ENCODE data around the gene SCRN3.

Gene SCRN3

DNA sequence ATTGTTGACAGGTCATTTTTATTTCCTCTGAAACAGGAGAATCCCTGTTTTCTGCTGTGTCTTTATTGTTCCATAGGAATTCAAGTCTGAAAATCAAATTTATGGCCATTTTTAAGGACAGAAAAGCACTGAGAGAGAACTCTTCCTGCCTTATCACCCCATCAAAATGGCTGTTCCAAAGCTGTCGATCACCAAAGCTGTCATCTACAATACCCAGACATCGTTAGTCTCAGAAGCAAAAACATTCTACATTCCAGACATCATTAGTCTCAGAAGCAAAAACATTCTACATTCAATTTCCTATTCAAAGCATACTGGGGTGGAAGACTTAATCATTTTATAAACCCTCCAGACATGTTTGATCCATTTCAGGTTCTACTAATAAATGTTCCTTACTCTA lies 44.4 kb downstream of the SCRN3 start:
- H3K4me3 ChIP-seq (ENCODE audit: low read depth, low read length) = no peak overlapping the region
- no peak for DNase-seq (ENCODE audit: low read depth)
- TF ChIP-seq, protein P1, sequence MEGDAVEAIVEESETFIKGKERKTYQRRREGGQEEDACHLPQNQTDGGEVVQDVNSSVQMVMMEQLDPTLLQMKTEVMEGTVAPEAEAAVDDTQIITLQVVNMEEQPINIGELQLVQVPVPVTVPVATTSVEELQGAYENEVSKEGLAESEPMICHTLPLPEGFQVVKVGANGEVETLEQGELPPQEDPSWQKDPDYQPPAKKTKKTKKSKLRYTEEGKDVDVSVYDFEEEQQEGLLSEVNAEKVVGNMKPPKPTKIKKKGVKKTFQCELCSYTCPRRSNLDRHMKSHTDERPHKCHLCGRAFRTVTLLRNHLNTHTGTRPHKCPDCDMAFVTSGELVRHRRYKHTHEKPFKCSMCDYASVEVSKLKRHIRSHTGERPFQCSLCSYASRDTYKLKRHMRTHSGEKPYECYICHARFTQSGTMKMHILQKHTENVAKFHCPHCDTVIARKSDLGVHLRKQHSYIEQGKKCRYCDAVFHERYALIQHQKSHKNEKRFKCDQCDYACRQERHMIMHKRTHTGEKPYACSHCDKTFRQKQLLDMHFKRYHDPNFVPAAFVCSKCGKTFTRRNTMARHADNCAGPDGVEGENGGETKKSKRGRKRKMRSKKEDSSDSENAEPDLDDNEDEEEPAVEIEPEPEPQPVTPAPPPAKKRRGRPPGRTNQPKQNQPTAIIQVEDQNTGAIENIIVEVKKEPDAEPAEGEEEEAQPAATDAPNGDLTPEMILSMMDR (IDR thresholded peaks at IDR 0.05; ENCODE audit: control insufficient read depth, extremely low read depth, insufficient read depth) = no peak

DNA sequence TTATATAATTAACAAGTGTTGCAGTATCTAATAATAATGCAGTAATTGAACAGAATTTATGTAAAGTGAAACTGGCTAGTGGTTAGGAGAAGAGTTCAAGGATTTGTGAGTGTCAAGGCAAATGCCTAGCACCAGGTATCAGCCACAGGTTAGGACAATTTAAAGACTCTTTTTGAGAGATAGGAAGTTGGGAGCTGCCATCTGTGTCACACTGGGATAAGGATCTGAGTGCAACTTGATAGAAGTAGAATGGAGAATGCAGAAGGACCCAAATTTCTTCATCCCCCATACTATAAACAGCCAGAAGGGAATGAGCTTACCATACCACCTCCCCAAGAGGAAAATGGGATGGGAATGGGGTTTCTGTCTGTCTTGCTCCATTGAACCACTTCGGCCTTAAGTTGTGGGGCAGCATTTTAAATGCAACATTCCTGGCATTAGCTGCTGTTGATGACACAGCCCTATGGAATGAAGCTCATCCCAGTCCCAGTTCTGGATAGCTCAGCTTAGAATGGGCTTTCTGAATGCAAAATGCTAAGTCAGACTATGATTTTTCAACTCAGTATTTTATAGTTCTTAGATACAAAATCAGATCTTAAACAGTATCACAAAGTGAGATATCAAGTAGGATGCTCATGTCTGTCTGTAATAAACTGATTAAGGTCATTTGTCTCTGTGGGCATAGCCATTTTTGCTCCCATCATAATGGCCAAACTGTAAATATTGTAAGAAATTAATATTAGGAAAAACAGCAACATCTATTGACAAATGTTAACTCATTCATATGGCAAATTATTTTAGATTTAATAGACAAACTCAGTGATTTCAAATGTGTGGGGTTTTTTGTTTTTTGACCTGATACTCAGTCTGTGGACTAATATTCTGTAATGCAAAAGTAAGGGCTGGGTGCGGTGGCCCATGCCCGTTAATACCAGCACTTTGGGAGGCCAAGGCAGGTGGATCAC lies 47.3 kb downstream of the SCRN3 start:
- no peak for DNase-seq (ENCODE audit: low read depth)
- H3K4me3 ChIP-seq (ENCODE audit: low read depth, low read length) = no peak overlapping the region
- TF ChIP-seq, protein P1 (IDR thresholded peaks at IDR 0.05; ENCODE audit: control insufficient read depth, extremely low read depth, insufficient read depth) = no peak

DNA sequence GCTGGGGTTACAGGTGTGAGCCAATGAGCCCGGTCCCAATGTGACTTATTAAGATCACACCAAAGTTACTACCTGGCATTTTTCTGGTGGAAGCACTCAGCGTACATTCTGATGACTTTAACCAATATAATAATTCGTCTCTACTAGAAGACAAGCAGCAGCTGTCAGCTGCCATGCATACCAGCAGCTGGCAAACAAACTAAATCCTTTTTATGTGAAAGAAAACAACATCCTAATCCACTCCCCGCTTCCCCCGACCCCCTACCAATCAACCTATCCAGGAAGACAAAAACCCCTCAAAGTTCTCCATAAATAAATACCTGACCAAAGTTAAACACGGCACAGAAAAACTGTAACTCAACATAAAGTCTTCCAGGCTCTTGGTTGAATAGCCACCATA lies 49.2 kb downstream of the SCRN3 start:
- H3K4me3 ChIP-seq (ENCODE audit: low read depth, low read length) = no peak overlapping the region
- TF ChIP-seq, protein P1 (IDR thresholded peaks at IDR 0.05; ENCODE audit: control insufficient read depth, extremely low read depth, insufficient read depth) = no peak
- no peak for DNase-seq (ENCODE audit: low read depth)

DNA sequence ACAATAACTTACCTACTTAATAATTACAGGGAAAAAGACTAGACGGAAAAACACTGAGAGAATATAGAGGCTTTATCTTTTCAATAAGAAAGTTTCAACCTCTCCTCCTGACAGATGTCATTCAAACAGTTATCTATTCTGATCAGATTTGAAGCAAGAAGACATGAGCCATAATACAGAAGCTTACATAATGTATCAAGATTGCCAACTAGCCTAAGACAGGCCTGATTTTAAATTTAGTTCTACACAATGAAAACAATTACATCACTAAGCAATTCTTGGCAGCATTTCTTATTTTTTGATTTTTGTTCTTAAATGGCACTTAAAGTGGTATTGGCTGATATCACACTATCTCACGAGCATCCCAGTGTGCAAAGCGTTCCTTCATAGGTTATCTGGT lies 49.7 kb downstream of the SCRN3 start:
- H3K4me3 ChIP-seq (ENCODE audit: low read depth, low read length) = no peak overlapping the region
- TF ChIP-seq, protein P1 (IDR thresholded peaks at IDR 0.05; ENCODE audit: control insufficient read depth, extremely low read depth, insufficient read depth) = no peak
- DNase-seq (ENCODE audit: low read depth) = no peak

DNA sequence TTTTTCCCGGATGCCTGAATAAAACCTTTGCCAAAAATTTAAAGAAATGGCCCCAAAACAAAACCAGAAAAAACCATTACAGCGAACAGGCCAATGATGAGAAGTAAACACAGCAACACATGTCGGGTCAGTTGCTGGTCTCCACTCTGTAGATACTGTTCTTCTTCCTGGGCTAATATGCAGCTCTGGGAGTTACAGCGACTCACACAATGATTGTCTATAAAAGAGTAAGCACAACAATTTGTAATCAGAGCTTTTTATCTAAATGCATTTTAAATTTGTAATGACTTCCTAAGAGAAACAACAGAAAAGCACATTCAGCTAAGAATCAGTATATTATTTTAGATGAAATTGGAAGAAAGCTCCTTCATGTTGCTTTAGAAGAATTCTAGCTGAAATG lies 51.0 kb downstream of the SCRN3 start:
- TF ChIP-seq, protein P1 (IDR thresholded peaks at IDR 0.05; ENCODE audit: control insufficient read depth, extremely low read depth, insufficient read depth) = no peak
- DNase-seq (ENCODE audit: low read depth) = no peak

DNA sequence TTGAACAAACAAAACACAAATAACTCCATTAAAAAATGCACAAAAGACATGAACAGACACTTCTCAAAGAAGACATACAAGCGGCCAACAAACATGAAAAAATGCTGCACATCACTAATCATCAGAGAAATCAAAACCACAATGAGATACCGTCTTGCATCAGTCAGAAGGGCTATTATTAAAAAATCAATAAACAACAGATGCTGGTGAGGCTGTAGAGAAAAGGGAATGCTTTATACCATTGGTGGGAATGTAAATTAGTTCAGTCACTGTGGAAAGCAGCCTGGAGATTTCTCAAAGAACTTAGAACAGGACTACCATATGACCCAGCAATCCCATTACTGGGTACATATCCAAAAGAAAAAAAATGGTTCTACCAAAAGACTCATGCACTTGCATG lies 53.5 kb downstream of the SCRN3 start:
- no peak overlapping the region for H3K4me3 ChIP-seq (ENCODE audit: low read depth, low read length)
- DNase-seq (ENCODE audit: low read depth) = no peak
- TF ChIP-seq, protein P1 (IDR thresholded peaks at IDR 0.05; ENCODE audit: control insufficient read depth, extremely low read depth, insufficient read depth) = no peak

More for the DNA sequence above, 51.0 kb downstream of the SCRN3 start:
- no peak overlapping the region for H3K4me3 ChIP-seq (ENCODE audit: low read depth, low read length)
